HEK293 (cell line): ENCODE results near the gene CLCN1.
"Not testable (repeated sequence)": the region's sequence is repeated elsewhere in the genome, so short reads cannot be mapped to it uniquely, and the experiment has no call there.

Experiments used
- CTCF ChIA-PET: fragments of 350-600 bp; formaldehyde crosslinking; extraction: SDS; loops from one replicate; lab custom pipeline; 2021; ENCODE audit warnings: antibody characterized with exemption; lab: Yijun Ruan, JAX
- POLR2A ChIA-PET: fragments of 300-600 bp; formaldehyde crosslinking; extraction: SDS; loops from one replicate; lab custom pipeline; 2020; ENCODE audit warnings: antibody characterized with exemption, inconsistent platforms; lab: Yijun Ruan, JAX
- H3K27ac ChIP-seq: fragments of 200-500 bp; sonication (Bioruptor generic); 2 replicates; pipeline ENCODE4 v1.5.1; 2014; ENCODE audit warnings: low read depth, low read length, control low read depth, inconsistent platforms; ENCODE audit errors: extremely low read depth
- H3K36me3 ChIP-seq, 2 experiments: fragments of 200-500 bp in 1 of 2; sonication (Bioruptor generic) in 1 of 2; 1 replicate in 1 of 2; 2 replicates in 1 of 2; pipeline ENCODE4 v1.5.1; 2014 to 2017; ENCODE audit warnings: inconsistent platforms in 2 of 2, low read length in 2 of 2; ENCODE audit not compliant: control insufficient read depth in 2 of 2, insufficient read depth in 1 of 2
- H3K4me1 ChIP-seq: fragments of 200-500 bp; sonication (Bioruptor generic); 2 replicates; pipeline ENCODE4 v1.5.1; 2014; ENCODE audit warnings: mild to moderate bottlenecking, low read length, inconsistent platforms; ENCODE audit not compliant: control insufficient read depth, insufficient read depth
- H3K4me3 ChIP-seq: 2 replicates; pipeline ENCODE4 v1.5.1; 2011; ENCODE audit warnings: low read depth, mild to moderate bottlenecking, control low read depth, low read length, moderate library complexity
- H3K9me3 ChIP-seq: fragments of 200-500 bp; sonication (Bioruptor generic); 2 replicates; pipeline ENCODE4 v1.5.1; 2014; ENCODE audit warnings: low read depth, low read length, inconsistent platforms; ENCODE audit not compliant: control insufficient read depth, insufficient read depth
- GLI2 ChIP-seq: fragments of 450-650 bp; formaldehyde crosslinking; IDR thresholded peaks from 2 replicates; pipeline ENCODE4; 2017; ENCODE audit warnings: missing biosample characterization, missing genetic modification characterization, low read depth, borderline replicate concordance
- KLF10 ChIP-seq: fragments of 450-650 bp; IDR thresholded peaks from 2 replicates; pipeline ENCODE4 v1.5.1; 2018; ENCODE audit warnings: missing biosample characterization, mild to moderate bottlenecking, missing genetic modification characterization
- PRDM10 ChIP-seq: fragments of 450-650 bp; formaldehyde crosslinking; IDR thresholded peaks from 2 replicates; pipeline ENCODE4 v1.5.1; 2016; ENCODE audit warnings: missing biosample characterization, missing genetic modification characterization
- ZBTB8A ChIP-seq: fragments of 450-650 bp; formaldehyde crosslinking; IDR thresholded peaks from 2 replicates; pipeline ENCODE4 v1.5.1; 2016; ENCODE audit warnings: missing biosample characterization, missing genetic modification characterization
- ZNF362 ChIP-seq: fragments of 450-650 bp; formaldehyde crosslinking; IDR thresholded peaks from 2 replicates; pipeline ENCODE4 v1.5.1; 2016; ENCODE audit warnings: missing biosample characterization, missing genetic modification characterization
- ZNF518A ChIP-seq: fragments of 450-650 bp; formaldehyde crosslinking; conservative IDR thresholded peaks from 2 replicates; pipeline ENCODE4 v1.5.1; 2016; ENCODE audit warnings: low read depth, missing biosample characterization, missing genetic modification characterization
- ZNF521 ChIP-seq: fragments of 450-650 bp; formaldehyde crosslinking; IDR thresholded peaks from 2 replicates; pipeline ENCODE4 v1.5.1; 2017; ENCODE audit warnings: missing biosample characterization, mild to moderate bottlenecking, missing genetic modification characterization
- ZNF580 ChIP-seq: fragments of 450-650 bp; formaldehyde crosslinking; IDR thresholded peaks from 2 replicates; pipeline ENCODE4 v1.5.1; 2016; ENCODE audit warnings: missing biosample characterization, missing genetic modification characterization

The CLCN1 gene

GRCh38 chr7:143289888-143290287, 26.0 kb upstream of the CLCN1 start:
- CTCF ChIA-PET = interaction anchor here (0.7 to 3.3 kb wide), 4 partner anchors 9 to 838 kb away, joined by 3 to 13 read pairs (median 7); no protein-coding TSS in a partner anchor
- not testable (repeated sequence) for H3K27ac ChIP-seq, H3K9me3 ChIP-seq, H3K4me1 ChIP-seq
- H3K4me3 ChIP-seq = peak overlapping the region; percentile 92
- TF ChIP-seq ZNF362 (tag by site-specific recombination) (peak; percentile 98), ZNF580 (0 out of 2 replicates have a peak, but pooled peaks have one; percentile 10), PRDM10 (tag by site-specific recombination) (0 out of 2 replicates have a peak, but pooled peaks have one; percentile 38)
- TF ChIP-seq, all 188 proteins: peak for 3; not testable (repeated sequence) for 185
- POLR2A ChIA-PET = interaction anchor here (0.6 to 1.0 kb wide), 4 partner anchors 9 to 107 kb away, joined by 3 to 11 read pairs (median 7); partner anchors contain the start of gene GSTK1
- peaks cover 7 to 48% of the 10 kb centered on the region in 2 experiments for H3K36me3 ChIP-seq

- no peak overlapping the region for H3K27ac ChIP-seq
- ChIA-PET CTCF (interaction anchor here (0.7 to 3.3 kb wide), 3 partner anchors 9 to 678 kb away, joined by 3 to 13 read pairs (median 11); no protein-coding TSS in a partner anchor), POLR2A (interaction anchor here (0.7 kb wide), 1 partner anchor 9 kb away, joined by 10 read pairs; no protein-coding TSS in a partner anchor)
- H3K4me3 ChIP-seq = no peak overlapping the region
- H3K36me3 ChIP-seq = peaks cover 7 to 52% of the 10 kb centered on the region in 2 experiments
- no peak for TF ChIP-seq ZNF521
- TF ChIP-seq ZNF518A (tag by site-specific recombination) = no peak
- H3K4me1 ChIP-seq = no peaks in the 10 kb centered on the region
- no peaks in the 10 kb centered on the region for H3K9me3 ChIP-seq
Measured at GRCh38 chr7:143290293-143290692, 25.6 kb upstream of the CLCN1 start.

- no peak overlapping the region for H3K4me3 ChIP-seq
- H3K4me1 ChIP-seq = no peaks in the 10 kb centered on the region
- peaks cover 14 to 74% of the 10 kb centered on the region in 2 experiments for H3K36me3 ChIP-seq
- H3K9me3 ChIP-seq = no peaks in the 10 kb centered on the region
- CTCF ChIA-PET = interaction anchor here (2.3 to 2.5 kb wide), 2 partner anchors 13 to 52 kb away, joined by 11 to 15 read pairs; no protein-coding TSS in a partner anchor
- POLR2A ChIA-PET = interaction anchor here (3.1 kb wide), 1 partner anchor 30 kb away, joined by 9 read pairs; the partner anchor contains the start of gene GSTK1
- TF ChIP-seq ZBTB8A (tag by site-specific recombination) (no peak), GLI2 (tag by site-specific recombination) (no peak), KLF10 (tag by site-specific recombination) (no peak)
- TF ChIP-seq, all 188 proteins: peak for 0
- H3K27ac ChIP-seq = no peak overlapping the region
Measured at GRCh38 chr7:143292876-143293275, 23.0 kb upstream of the CLCN1 start.
